DND-41 (cell line): ENCODE measurements around the gene ABCC8.

Experiments used
- ATAC-seq: fragments of 200-7000 bp; cut with Tn5 transposase; 3 replicates; pipeline ENCODE4 v1.9.1; 2021; ENCODE audit warnings: low read depth; ENCODE audit not compliant: insufficient read depth
- DNase-seq: peaks from one replicate; pipeline ENCODE4 v3.0.0-alpha.2; 2020
- H2AFZ ChIP-seq: 2 replicates; pipeline ENCODE4 v1.6.0; 2012; ENCODE audit warnings: low read depth, low read length
- H3K27ac ChIP-seq: 2 replicates; pipeline ENCODE4 v1.5.1; 2012; ENCODE audit warnings: low read length, inconsistent platforms
- H3K27me3 ChIP-seq: fragments of 200-600 bp; sonication (generic); 2 replicates; pipeline ENCODE4 v1.6.0; 2012; ENCODE audit warnings: low read length, mild to moderate bottlenecking, inconsistent platforms; ENCODE audit not compliant: insufficient read depth, poor library complexity
- H3K36me3 ChIP-seq: 2 replicates; pipeline ENCODE4 v1.5.1; 2012; ENCODE audit warnings: low read length, inconsistent platforms; ENCODE audit not compliant: insufficient read depth
- H3K4me1 ChIP-seq: 2 replicates; pipeline ENCODE4 v1.5.1; 2012; ENCODE audit warnings: mild to moderate bottlenecking, low read length; ENCODE audit not compliant: insufficient read depth
- H3K4me2 ChIP-seq: 2 replicates; pipeline ENCODE4 v1.6.0; 2012; ENCODE audit warnings: mild to moderate bottlenecking, moderate library complexity, low read length, inconsistent platforms; ENCODE audit not compliant: insufficient read depth
- H3K4me3 ChIP-seq, 2 experiments: fragments of 200-600 bp in 1 of 2; shearing (Covaris generic) in 1 of 2; 2 replicates each; pipeline ENCODE4 v1.5.1; 2012 to 2016; ENCODE audit warnings: inconsistent platforms in 2 of 2, low read length in 2 of 2, mild to moderate bottlenecking in 2 of 2, low read depth in 1 of 2, moderate library complexity in 1 of 2
- H3K79me2 ChIP-seq: 2 replicates; pipeline ENCODE4 v1.6.0; 2012; ENCODE audit warnings: low read length, inconsistent platforms; ENCODE audit not compliant: insufficient read depth
- H3K9ac ChIP-seq: 2 replicates; pipeline ENCODE4 v1.6.0; 2012; ENCODE audit warnings: low read depth, mild to moderate bottlenecking, inconsistent platforms, low read length, moderate library complexity
- H3K9me3 ChIP-seq: 2 replicates; pipeline ENCODE4 v1.5.1; 2012; ENCODE audit warnings: low read length, moderate library complexity, mild to moderate bottlenecking, inconsistent platforms; ENCODE audit not compliant: insufficient read depth, severe bottlenecking
- H4K20me1 ChIP-seq: 2 replicates; pipeline ENCODE4 v1.6.0; 2012; ENCODE audit warnings: low read length; ENCODE audit not compliant: insufficient read depth
- EZH2 ChIP-seq: IDR thresholded peaks from 3 replicates; pipeline ENCODE4 v1.6.1; 2012; ENCODE audit warnings: borderline replicate concordance, low read depth, mild to moderate bottlenecking, moderate library complexity, low read length, inconsistent platforms; ENCODE audit not compliant: severe bottlenecking
- TF ChIP-seq, protein P1 (sequence below): IDR thresholded peaks from 2 replicates; pipeline ENCODE4 v1.5.1; 2012; ENCODE audit warnings: borderline replicate concordance, low read length, moderate library complexity, mild to moderate bottlenecking; ENCODE audit not compliant: poor library complexity, severe bottlenecking; ENCODE audit errors: extremely low read depth

The ABCC8 gene

DNA sequence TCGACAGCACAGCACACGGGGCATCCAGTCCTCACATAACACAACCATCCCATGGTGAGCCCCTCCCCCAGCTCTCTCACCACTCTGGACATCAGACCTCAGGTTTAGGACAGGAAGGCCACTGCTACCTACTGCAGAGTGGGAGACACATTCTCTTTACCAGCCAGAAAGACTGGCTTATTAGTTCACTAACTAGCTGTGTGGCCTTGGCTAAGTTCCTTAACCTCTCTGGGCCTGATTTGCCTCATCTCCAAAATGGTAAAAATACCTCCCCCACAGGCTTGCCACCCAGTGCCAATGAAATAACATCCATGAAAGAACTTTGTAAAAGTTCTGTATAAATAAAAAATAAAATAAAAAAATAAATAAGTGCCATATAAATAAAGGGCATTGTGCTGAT lies 35.5 kb upstream of the ABCC8 start:
- no peaks in the 10 kb centered on the region for H3K36me3 ChIP-seq
- no peak overlapping the region for H3K4me2 ChIP-seq
- H4K20me1 ChIP-seq: no peaks in the 10 kb centered on the region
- H3K4me3 ChIP-seq: no peak overlapping the region
- H3K27ac ChIP-seq: no peak overlapping the region
- no peaks in the 10 kb centered on the region for H3K4me1 ChIP-seq
- DNase-seq (no peak), ATAC-seq (no peak)
- no peak for TF ChIP-seq EZH2
- TF ChIP-seq, protein P1, sequence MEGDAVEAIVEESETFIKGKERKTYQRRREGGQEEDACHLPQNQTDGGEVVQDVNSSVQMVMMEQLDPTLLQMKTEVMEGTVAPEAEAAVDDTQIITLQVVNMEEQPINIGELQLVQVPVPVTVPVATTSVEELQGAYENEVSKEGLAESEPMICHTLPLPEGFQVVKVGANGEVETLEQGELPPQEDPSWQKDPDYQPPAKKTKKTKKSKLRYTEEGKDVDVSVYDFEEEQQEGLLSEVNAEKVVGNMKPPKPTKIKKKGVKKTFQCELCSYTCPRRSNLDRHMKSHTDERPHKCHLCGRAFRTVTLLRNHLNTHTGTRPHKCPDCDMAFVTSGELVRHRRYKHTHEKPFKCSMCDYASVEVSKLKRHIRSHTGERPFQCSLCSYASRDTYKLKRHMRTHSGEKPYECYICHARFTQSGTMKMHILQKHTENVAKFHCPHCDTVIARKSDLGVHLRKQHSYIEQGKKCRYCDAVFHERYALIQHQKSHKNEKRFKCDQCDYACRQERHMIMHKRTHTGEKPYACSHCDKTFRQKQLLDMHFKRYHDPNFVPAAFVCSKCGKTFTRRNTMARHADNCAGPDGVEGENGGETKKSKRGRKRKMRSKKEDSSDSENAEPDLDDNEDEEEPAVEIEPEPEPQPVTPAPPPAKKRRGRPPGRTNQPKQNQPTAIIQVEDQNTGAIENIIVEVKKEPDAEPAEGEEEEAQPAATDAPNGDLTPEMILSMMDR: no peak
- H3K79me2 ChIP-seq: no peaks in the 10 kb centered on the region
- peaks cover 15% of the 10 kb centered on the region for H3K27me3 ChIP-seq
- no peaks in the 10 kb centered on the region for H3K9me3 ChIP-seq
- no peak overlapping the region for H3K9ac ChIP-seq
- no peak overlapping the region for H2AFZ ChIP-seq

DNA sequence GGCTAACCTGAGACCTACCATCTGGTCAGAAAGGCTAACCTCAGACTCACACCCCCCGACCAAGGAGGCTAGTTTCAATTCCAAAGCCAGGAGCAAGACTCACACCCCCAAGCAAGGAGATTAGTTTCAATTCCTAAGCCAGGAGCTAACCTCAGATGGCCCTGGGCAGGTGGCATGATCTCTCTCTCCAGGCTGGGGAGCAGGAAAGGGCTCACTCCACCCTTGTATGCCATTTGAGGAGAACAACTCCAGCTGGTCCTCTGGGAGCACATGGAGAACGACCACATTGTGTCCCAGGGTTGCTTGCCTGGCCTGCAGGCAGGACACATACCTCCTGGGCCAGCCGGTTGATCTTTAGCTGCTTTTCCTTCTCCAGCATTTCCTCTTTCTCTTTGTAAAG lies 34.9 kb upstream of the ABCC8 start:
- Histone ChIP-seq H3K4me1 (no peaks in the 10 kb centered on the region), H3K4me2 (no peak overlapping the region), H4K20me1 (no peaks in the 10 kb centered on the region), H3K27ac (no peak overlapping the region), H3K36me3 (no peaks in the 10 kb centered on the region), H3K9ac (no peak overlapping the region), H3K9me3 (no peaks in the 10 kb centered on the region), H3K79me2 (no peaks in the 10 kb centered on the region), H3K27me3 (peaks cover 15% of the 10 kb centered on the region), H2AFZ (no peak overlapping the region), H3K4me3 (no peak overlapping the region)
- TF ChIP-seq, protein P1: no peak
- no peak for TF ChIP-seq EZH2
- no peak for ATAC-seq
- DNase-seq: no peak

DNA sequence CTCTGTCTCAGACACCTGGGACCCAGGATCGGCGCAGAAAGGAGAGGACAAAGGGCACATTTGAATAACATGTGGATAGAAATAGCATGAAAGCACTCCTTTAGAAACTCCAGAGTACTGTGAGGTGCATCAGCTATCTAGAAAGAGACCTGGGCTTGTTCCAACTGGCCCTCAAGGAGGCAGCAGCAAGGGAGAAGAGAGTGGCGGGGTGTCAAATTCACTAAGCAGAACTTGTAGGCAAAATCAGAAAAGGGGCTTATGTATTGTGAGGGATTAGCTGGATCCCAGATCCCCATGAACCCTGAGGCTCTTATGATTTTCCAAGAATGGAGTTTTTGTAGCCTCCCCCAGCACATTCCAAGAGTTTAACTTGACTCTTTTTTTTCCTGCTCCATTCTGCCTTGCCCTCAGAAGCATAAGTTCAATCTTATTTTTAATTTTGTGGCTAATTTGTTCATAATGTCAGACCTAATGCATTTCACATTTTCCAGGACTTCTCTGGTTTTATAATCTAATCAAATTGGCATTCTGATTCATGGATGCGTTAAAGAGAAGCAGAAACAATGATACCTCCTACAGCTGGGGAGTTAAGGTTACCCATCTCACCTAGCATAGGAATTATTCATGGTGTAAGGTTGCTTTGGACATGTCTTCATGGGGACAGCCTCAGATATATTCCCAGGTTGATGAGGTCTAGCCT lies 34.0 kb upstream of the ABCC8 start:
- Histone ChIP-seq H3K9me3 (no peaks in the 10 kb centered on the region), H2AFZ (no peak overlapping the region), H3K36me3 (no peaks in the 10 kb centered on the region), H3K27me3 (peaks cover 15% of the 10 kb centered on the region), H3K79me2 (no peaks in the 10 kb centered on the region), H3K4me1 (no peaks in the 10 kb centered on the region), H4K20me1 (no peaks in the 10 kb centered on the region), H3K27ac (no peak overlapping the region), H3K4me3 (no peak overlapping the region), H3K4me2 (no peak overlapping the region), H3K9ac (no peak overlapping the region)
- no peak for TF ChIP-seq EZH2
- TF ChIP-seq, protein P1: no peak
- ATAC-seq (no peak), DNase-seq (no peak)

DNA sequence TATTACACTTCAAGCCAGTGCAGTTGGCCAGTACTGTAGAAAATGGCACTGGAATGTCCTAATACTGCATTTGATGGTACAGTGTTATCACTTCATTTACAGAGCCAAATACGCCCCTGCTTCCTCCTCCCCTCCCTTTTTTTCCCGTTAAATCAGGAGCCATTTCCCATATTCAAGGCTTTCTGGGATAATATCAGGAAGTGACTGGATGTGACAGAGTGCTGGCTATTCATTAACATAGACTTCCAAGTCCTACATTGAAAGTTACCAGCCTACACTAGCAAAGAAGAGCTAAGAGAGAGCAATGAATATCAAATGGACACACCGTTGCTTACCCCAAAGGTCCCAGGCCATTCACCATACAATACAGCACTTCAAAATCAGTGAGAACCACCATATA lies 32.1 kb upstream of the ABCC8 start:
- no peaks in the 10 kb centered on the region for H3K79me2 ChIP-seq
- H3K36me3 ChIP-seq: no peaks in the 10 kb centered on the region
- no peaks in the 10 kb centered on the region for H3K9me3 ChIP-seq
- H3K9ac ChIP-seq: no peak overlapping the region
- no peak for TF ChIP-seq EZH2
- TF ChIP-seq, protein P1: no peak
- peaks cover 8% of the 10 kb centered on the region for H3K4me1 ChIP-seq
- H3K4me3 ChIP-seq: no peak overlapping the region
- no peak overlapping the region for H3K4me2 ChIP-seq
- no peak for ATAC-seq
- DNase-seq: no peak
- peaks cover 15% of the 10 kb centered on the region for H3K27me3 ChIP-seq
- no peak overlapping the region for H3K27ac ChIP-seq
- no peak overlapping the region for H2AFZ ChIP-seq
- H4K20me1 ChIP-seq: no peaks in the 10 kb centered on the region
